T-helper 17 cell (primary cell): ENCODE measurements around the gene KCTD12. TPM values are rescaled to one million over a fixed set of nuclear protein-coding genes. Genes with fewer than 3 reads are reported as not detected.

Source experiments
- ATAC-seq: fragments of 150-1000 bp; cut with Tn5 transposase; 2 replicates; pipeline ENCODE4 v1.10.0; 2021; ENCODE audit warnings: mild to moderate bottlenecking, moderate library complexity
- DNase-seq, 3 donors: peaks; one replicate each; pipeline versions ENCODE4 v3.0.0 to v3.0.0-alpha.2; 2020 to 2021
- H3K9me3 ChIP-seq: one replicate; pipeline ENCODE4 v1.7.0; 2013; ENCODE audit warnings: low read length, mild to moderate bottlenecking; ENCODE audit not compliant: control insufficient read depth, poor library complexity, severe bottlenecking
- H3K27ac Mint-ChIP-seq: one replicate; pipeline ENCODE4 v1.8.0; 2022; ENCODE audit warnings: mild to moderate bottlenecking, moderate library complexity, mixed read lengths
- H3K27me3 Mint-ChIP-seq: one replicate; pipeline ENCODE4 v1.8.0; 2022; ENCODE audit warnings: mixed read lengths
- H3K36me3 Mint-ChIP-seq: one replicate; pipeline ENCODE4 v1.8.0; 2022; ENCODE audit warnings: low read depth, mixed read lengths
- H3K4me1 Mint-ChIP-seq: one replicate; pipeline ENCODE4 v1.8.0; 2022; ENCODE audit warnings: mild to moderate bottlenecking, mixed read lengths
- H3K4me3 Mint-ChIP-seq: one replicate; pipeline ENCODE4 v1.8.0; 2022; ENCODE audit warnings: mild to moderate bottlenecking, moderate library complexity, mixed read lengths
- total RNA-seq, 4 donors: library from RNA in 2 of 4; stranded (reverse) in 2 of 4; gene quantifications; one replicate each; pipeline ENCODE4 v1.2.3 and lab custom pipeline; 2022 to 2026

Gene KCTD12
- total RNA-seq, 2 donors from 2014 or later = 3.8 to 4.6 TPM

GRCh38 chr13:76845367-76845766 lies 40.8 kb downstream of the KCTD12 start:
- H3K27me3 Mint-ChIP-seq = peaks cover 11% of the 10 kb centered on the region
- DNase-seq (no peak), ATAC-seq (no peak)
- H3K36me3 Mint-ChIP-seq = no peaks in the 10 kb centered on the region
- no peak overlapping the region for H3K4me3 Mint-ChIP-seq
- no peaks in the 10 kb centered on the region for H3K9me3 ChIP-seq
- no peaks in the 10 kb centered on the region for H3K4me1 Mint-ChIP-seq
- no peak overlapping the region for H3K27ac Mint-ChIP-seq

DNA sequence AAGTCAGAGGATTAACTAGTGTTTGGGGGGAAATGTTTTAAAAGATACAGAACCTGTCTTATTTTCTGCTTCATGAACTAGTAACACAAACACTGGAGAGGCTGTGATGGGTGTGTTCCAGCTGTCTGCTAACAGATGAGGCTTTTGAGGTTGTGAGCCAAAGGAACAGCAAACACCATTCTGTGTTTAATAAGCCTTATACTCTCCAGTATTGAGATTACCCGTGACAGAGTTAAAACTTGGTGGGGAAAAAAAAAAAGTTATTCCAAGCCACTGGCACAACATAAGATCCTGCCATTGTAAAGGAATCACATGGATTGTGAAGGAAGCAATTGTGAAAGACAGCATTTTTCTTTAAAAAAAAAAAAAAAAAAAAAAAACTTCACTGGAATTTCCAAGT lies 48.4 kb downstream of the KCTD12 start:
- Mint-ChIP-seq H3K36me3 (peaks cover 2% of the 10 kb centered on the region), H3K4me3 (no peak overlapping the region), H3K4me1 (no peaks in the 10 kb centered on the region), H3K27me3 (peaks cover 39% of the 10 kb centered on the region), H3K27ac (no peak overlapping the region)
- no peaks in the 10 kb centered on the region for H3K9me3 ChIP-seq
- ATAC-seq (no peak), DNase-seq (no peak)

- Mint-ChIP-seq H3K4me3 (no peak overlapping the region), H3K4me1 (no peaks in the 10 kb centered on the region), H3K36me3 (peaks cover 2% of the 10 kb centered on the region), H3K27ac (no peak overlapping the region), H3K27me3 (peaks cover 50% of the 10 kb centered on the region)
- ATAC-seq = no peak
- DNase-seq = no peak
- H3K9me3 ChIP-seq = no peaks in the 10 kb centered on the region
Observed at GRCh38 chr13:76836311-76836710, 49.9 kb downstream of the KCTD12 start.

DNA sequence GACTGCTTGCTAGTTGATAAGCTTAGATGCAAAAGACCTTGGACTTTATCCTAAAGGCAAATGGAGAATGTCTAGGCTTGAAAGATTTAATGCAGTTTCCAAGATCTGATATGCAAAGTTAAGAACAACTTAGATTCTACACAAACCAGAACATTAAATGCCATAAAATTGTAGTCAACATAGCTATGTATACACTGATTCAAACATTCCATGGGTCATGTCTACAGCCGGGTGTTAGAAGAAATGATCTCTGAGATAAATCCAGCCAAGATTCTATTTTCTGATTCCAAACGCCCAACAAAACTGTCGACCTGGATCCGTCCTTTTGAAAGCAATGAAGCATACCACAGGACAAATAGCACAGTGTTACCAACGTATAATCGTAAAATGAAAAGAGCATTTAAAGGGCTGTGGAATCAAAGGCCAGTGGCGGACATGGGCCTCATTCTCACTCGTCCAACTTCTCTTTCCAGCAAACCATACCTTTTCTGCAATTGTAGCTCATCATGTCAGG lies 52.7 kb downstream of the KCTD12 start:
- no peak for DNase-seq
- no peaks in the 10 kb centered on the region for H3K9me3 ChIP-seq
- Mint-ChIP-seq H3K4me3 (no peak overlapping the region), H3K4me1 (peaks cover under 1% of the 10 kb centered on the region), H3K27me3 (peaks cover 49% of the 10 kb centered on the region), H3K27ac (no peak overlapping the region), H3K36me3 (peaks cover 2% of the 10 kb centered on the region)
- ATAC-seq = no peak

DNA sequence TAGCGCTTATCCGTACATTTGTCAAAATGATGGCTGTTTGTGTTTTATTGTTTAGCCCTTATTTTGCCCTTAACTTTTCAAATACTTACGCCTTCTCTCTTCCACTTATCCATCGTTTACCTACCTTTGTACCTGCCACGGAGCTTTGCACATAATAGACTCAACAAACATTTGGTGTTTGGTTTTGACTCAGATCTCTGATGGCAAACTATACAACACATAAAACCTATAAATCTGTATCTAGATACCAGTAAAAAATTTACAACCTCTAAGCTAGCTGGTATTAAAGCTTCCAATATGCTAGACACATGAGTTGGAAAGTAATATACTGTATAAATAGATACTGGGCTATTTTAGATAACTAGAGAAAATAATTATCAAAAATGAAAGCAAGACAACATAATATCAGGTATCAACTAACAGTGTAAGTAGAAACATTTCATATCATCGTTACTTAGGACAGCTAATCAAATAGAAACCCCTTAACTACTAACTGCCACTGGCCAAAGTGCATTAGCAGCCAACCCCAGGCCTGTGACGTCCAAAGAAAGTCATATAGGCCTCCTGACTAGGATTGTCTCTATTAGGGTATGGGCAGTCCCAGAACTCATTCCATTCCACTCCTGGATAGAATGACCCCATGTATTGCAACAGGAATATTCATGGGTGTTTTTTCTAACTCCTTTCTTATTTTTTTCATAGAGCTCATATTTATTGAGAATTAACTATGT lies 53.8 kb downstream of the KCTD12 start:
- no peak for DNase-seq

DNA sequence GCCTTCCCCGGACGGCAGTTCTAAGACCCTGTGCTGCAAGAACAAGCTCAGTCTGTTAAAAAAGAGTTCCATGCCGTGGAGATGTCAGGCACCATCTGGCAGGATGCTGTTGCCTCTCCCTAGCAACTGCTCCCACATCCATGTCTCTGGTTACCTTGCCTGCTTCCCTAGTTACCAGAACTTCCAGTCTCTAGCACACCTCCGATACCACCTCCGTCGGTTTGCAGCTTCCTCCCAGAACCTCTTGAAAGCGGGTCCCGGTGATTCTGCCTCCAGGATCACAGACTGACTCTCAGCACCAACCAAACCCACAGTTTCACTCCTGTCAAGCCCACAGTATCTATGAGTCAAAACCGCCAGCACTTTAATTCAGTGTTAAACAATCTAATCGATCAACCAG lies 55.4 kb downstream of the KCTD12 start:
- Mint-ChIP-seq H3K4me3 (no peak overlapping the region), H3K4me1 (peaks cover 5% of the 10 kb centered on the region)
- ATAC-seq = no peak

More for the DNA sequence above, 53.8 kb downstream of the KCTD12 start:
- no peak for ATAC-seq
- peaks cover 48% of the 10 kb centered on the region for H3K27me3 Mint-ChIP-seq
- no peak overlapping the region for H3K27ac Mint-ChIP-seq
- H3K9me3 ChIP-seq = no peaks in the 10 kb centered on the region
- H3K4me3 Mint-ChIP-seq = no peak overlapping the region
- peaks cover 3% of the 10 kb centered on the region for H3K4me1 Mint-ChIP-seq
- peaks cover 2% of the 10 kb centered on the region for H3K36me3 Mint-ChIP-seq

More for the DNA sequence above, 55.4 kb downstream of the KCTD12 start:
- no peak for DNase-seq
- peaks cover 36% of the 10 kb centered on the region for H3K27me3 Mint-ChIP-seq
- no peaks in the 10 kb centered on the region for H3K9me3 ChIP-seq
- no peak overlapping the region for H3K27ac Mint-ChIP-seq
- H3K36me3 Mint-ChIP-seq = peaks cover 2% of the 10 kb centered on the region

Other genes with a start within 250 kb of the KCTD12 start
- gene ACOD1, start 62.1 kb upstream of the KCTD12 start, total RNA-seq = not detected
- 10 to 100 TPM; 21.5 to 32.8 TPM for gene CLN5, start 105.7 kb upstream of the KCTD12 start, total RNA-seq
- 10 to 100 TPM; 74.3 to 81.2 TPM for gene FBXL3, start 140.8 kb upstream of the KCTD12 start, total RNA-seq